Naive thymus-derived CD8-positive, alpha-beta T cell (primary cell): Measurements from ENCODE around the gene HAO2. TPM values are rescaled to one million over a fixed set of nuclear protein-coding genes. Genes with fewer than 3 reads are reported as not detected.

Experiments
- ATAC-seq, 2 donors: fragments of 150-1000 bp; cut with Tn5 transposase in 1 of 2; sonication (Bioruptor Pico), chemical (Tn5 transposase) in 1 of 2; 1 replicate in 1 of 2; 2 replicates in 1 of 2; pipeline ENCODE4 v1.10.0; 2021; ENCODE audit warnings: mild to moderate bottlenecking in 2 of 2, moderate library complexity in 2 of 2
- POLR2A ChIA-PET: fragments of 350-600 bp; sonication (Branson Sonifier 250); formaldehyde crosslinking; loops from one replicate; lab custom pipeline; 2021; ENCODE audit warnings: antibody characterized with exemption; lab: Charles Lee
- DNase-seq, 10 donors: peaks; one replicate each; pipeline versions ENCODE4 v3.0.0 to v3.0.0-alpha.2; 2020 to 2022
- H3K27ac Mint-ChIP-seq, 10 donors: one replicate each; pipeline ENCODE4 v1.8.0; 2020 to 2022; ENCODE audit warnings: mild to moderate bottlenecking in 10 of 10, mixed read lengths in 10 of 10, moderate library complexity in 4 of 10, inconsistent platforms in 1 of 10
- H3K27me3 Mint-ChIP-seq, 5 donors: one replicate each; pipeline ENCODE4 v1.8.0; 2021 to 2022; ENCODE audit warnings: mixed read lengths in 5 of 5
- H3K36me3 Mint-ChIP-seq, 3 donors: one replicate each; pipeline ENCODE4 v1.8.0; 2020 to 2022; ENCODE audit warnings: mixed read lengths in 3 of 3, mild to moderate bottlenecking in 2 of 3, inconsistent platforms in 1 of 3
- H3K4me1 Mint-ChIP-seq, 4 donors: one replicate each; pipeline ENCODE4 v1.8.0; 2021 to 2022; ENCODE audit warnings: mixed read lengths in 4 of 4
- H3K4me3 Mint-ChIP-seq, 10 donors: one replicate each; pipeline ENCODE4 v1.8.0; 2020 to 2022; ENCODE audit warnings: mild to moderate bottlenecking in 10 of 10, mixed read lengths in 10 of 10, moderate library complexity in 6 of 10, inconsistent platforms in 1 of 10
- H3K9me3 Mint-ChIP-seq, 9 donors: one replicate each; pipeline ENCODE4 v1.8.0; 2020 to 2022; ENCODE audit warnings: mixed read lengths in 9 of 9, mild to moderate bottlenecking in 3 of 9, inconsistent platforms in 1 of 9, moderate library complexity in 1 of 9
- polyA plus RNA-seq, 3 donors: library from polyadenylated mRNA; unstranded; fragments of 300-500 nt; fragmentation: Illumina TruSeq; gene quantifications; one replicate each; pipeline ENCODE4 v1.2.3, GENCODE V29; 2021
- total RNA-seq, 8 experiments: library from RNA in 2 of 8; stranded (reverse) in 2 of 8; gene quantifications; one replicate each; pipeline ENCODE4 v1.2.3 and lab custom pipeline; 2021 to 2026

Gene HAO2
- total and polyA plus RNA-seq, 5 experiments from 2014 or later, result not detected

GRCh38 chr1:119391749-119392148 lies 23.2 kb downstream of the HAO2 start:
- ATAC-seq, result no peak
- no peaks in the 10 kb centered on the region for H3K36me3 Mint-ChIP-seq
- no peak overlapping the region for H3K4me3 Mint-ChIP-seq
- no peaks in the 10 kb centered on the region for H3K9me3 Mint-ChIP-seq
- DNase-seq, result no peak
- peaks cover 9 to 32% (median 18%) of the 10 kb centered on the region in 5 donors for H3K27me3 Mint-ChIP-seq
- POLR2A ChIA-PET, result no interaction called here
- H3K27ac Mint-ChIP-seq, result no peak overlapping the region
- H3K4me1 Mint-ChIP-seq, result no peaks in the 10 kb centered on the region

GRCh38 chr1:119394085-119394484 lies 25.5 kb downstream of the HAO2 start:
- POLR2A ChIA-PET, result no interaction called here
- Mint-ChIP-seq H3K4me1 (no peaks in the 10 kb centered on the region), H3K36me3 (no peaks in the 10 kb centered on the region), H3K27ac (no peak overlapping the region), H3K4me3 (no peak overlapping the region), H3K27me3 (peaks cover 9 to 31% (median 18%) of the 10 kb centered on the region in 5 donors), H3K9me3 (peaks cover 0 to 13% (median 0%) of the 10 kb centered on the region in 9 donors)
- DNase-seq (no peak), ATAC-seq (no peak)

- Mint-ChIP-seq H3K27ac (no peak overlapping the region), H3K9me3 (peaks cover 0 to 13% (median 0%) of the 10 kb centered on the region in 9 donors), H3K27me3 (peaks cover 6 to 19% (median 12%) of the 10 kb centered on the region in 5 donors), H3K4me3 (no peak overlapping the region), H3K4me1 (no peaks in the 10 kb centered on the region), H3K36me3 (no peaks in the 10 kb centered on the region)
- POLR2A ChIA-PET, result no interaction called here
- DNase-seq (no peak), ATAC-seq (no peak)
Measured at GRCh38 chr1:119396982-119397381, 28.4 kb downstream of the HAO2 start.

GRCh38 chr1:119397986-119398385 lies 29.4 kb downstream of the HAO2 start:
- peaks cover 0 to 13% (median 3%) of the 10 kb centered on the region in 9 donors for H3K9me3 Mint-ChIP-seq
- peaks cover 7 to 26% (median 17%) of the 10 kb centered on the region in 5 donors for H3K27me3 Mint-ChIP-seq
- H3K4me3 Mint-ChIP-seq, result no peak overlapping the region
- POLR2A ChIA-PET, result no interaction called here
- peak overlapping the region in 1 of 10 donors; percentile 7 for H3K27ac Mint-ChIP-seq
- no peaks in the 10 kb centered on the region for H3K36me3 Mint-ChIP-seq
- DNase-seq (no peak), ATAC-seq (no peak)
- no peaks in the 10 kb centered on the region for H3K4me1 Mint-ChIP-seq

- H3K27ac Mint-ChIP-seq, result no peak overlapping the region
- POLR2A ChIA-PET, result no interaction called here
- no peak for DNase-seq
- no peak overlapping the region for H3K4me3 Mint-ChIP-seq
- H3K36me3 Mint-ChIP-seq, result peaks cover 0 to 20% (median 0%) of the 10 kb centered on the region in 3 donors
- H3K9me3 Mint-ChIP-seq, result peaks cover 10 to 51% (median 25%) of the 10 kb centered on the region in 9 donors
- peaks cover 4 to 51% (median 14%) of the 10 kb centered on the region in 5 donors for H3K27me3 Mint-ChIP-seq
- H3K4me1 Mint-ChIP-seq, result no peaks in the 10 kb centered on the region
- ATAC-seq, result no peak
Measured at GRCh38 chr1:119404736-119405135, 36.2 kb downstream of the HAO2 start.

GRCh38 chr1:119409731-119410130 lies 41.1 kb downstream of the HAO2 start:
- POLR2A ChIA-PET, result no interaction called here
- Mint-ChIP-seq H3K4me3 (no peak overlapping the region), H3K27ac (no peak overlapping the region), H3K27me3 (peaks cover 0 to 34% (median 7%) of the 10 kb centered on the region in 5 donors), H3K9me3 (peaks cover 7 to 30% (median 15%) of the 10 kb centered on the region in 9 donors), H3K4me1 (no peaks in the 10 kb centered on the region), H3K36me3 (peaks cover 0 to 6% (median 0%) of the 10 kb centered on the region in 3 donors)
- DNase-seq (no peak), ATAC-seq (no peak)

DNA sequence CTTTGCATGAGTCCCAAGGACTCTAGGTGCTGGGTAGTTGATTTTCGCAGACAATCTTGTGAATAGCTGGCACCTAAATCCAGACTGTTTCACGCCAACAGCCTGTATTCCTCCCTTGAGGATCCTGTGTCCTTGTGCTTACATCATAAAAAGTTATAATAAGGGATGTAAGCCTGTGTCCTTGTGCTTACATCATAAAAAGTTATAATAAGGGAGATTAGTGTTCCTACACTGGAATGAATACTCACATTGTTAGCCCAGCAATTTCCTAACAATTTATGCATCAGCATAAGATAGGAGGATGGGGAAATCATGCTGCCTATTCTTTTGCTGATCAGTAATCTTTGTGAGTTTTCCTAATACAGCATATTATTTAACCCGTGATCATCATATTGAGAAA lies 42.4 kb downstream of the HAO2 start:
- DNase-seq, result no peak
- Mint-ChIP-seq H3K9me3 (peaks cover 7 to 20% (median 15%) of the 10 kb centered on the region in 9 donors), H3K4me3 (no peak overlapping the region), H3K36me3 (peaks cover 0 to 4% (median 0%) of the 10 kb centered on the region in 3 donors), H3K27me3 (peaks cover 3 to 28% (median 7%) of the 10 kb centered on the region in 5 donors), H3K27ac (no peak overlapping the region), H3K4me1 (no peaks in the 10 kb centered on the region)
- no peak for ATAC-seq
- POLR2A ChIA-PET, result no interaction called here

DNA sequence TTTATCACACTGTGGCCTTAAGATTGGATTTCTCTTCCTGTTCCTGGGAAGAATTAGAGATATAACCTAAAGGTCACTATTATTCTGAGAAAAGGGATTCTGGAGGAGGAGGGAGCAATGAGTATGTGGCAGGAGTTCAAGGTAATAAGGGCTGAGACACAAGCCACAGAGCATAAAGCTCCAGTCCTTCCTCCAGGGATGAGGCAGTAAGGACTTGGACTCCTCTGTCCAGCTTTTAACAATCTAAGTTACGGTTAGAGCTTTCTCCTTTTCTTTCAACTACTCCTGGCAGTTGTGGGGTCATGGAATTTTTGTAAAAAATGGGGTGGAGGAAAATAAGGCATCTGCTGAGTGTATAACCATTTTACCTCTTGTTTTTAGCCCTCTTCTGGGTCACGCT lies 46.4 kb downstream of the HAO2 start, which contains the start of gene HSD3B2:
Gene HSD3B2, plus strand, starts transcription at position 201 of the 400 bp plus-strand sequence. CDS start 270 bp downstream, outside the sequence.
- POLR2A ChIA-PET, result no interaction called here
- Mint-ChIP-seq H3K9me3 (peaks cover 0 to 4% (median 0%) of the 10 kb centered on the region in 9 donors), H3K27me3 (peaks cover 3 to 16% (median 4%) of the 10 kb centered on the region in 5 donors), H3K4me1 (no peaks in the 10 kb centered on the region), H3K4me3 (no peak within 1 kb of the TSS), H3K36me3 (no peaks in the 10 kb centered on the region), H3K27ac (no peak within 1 kb of the TSS)
- DNase-seq (no peak), ATAC-seq (no peak)

GRCh38 chr1:119416006-119416640 lies 47.5 kb downstream of the HAO2 start:
- H3K9me3 Mint-ChIP-seq, result no peaks in the 10 kb centered on the region

DNA sequence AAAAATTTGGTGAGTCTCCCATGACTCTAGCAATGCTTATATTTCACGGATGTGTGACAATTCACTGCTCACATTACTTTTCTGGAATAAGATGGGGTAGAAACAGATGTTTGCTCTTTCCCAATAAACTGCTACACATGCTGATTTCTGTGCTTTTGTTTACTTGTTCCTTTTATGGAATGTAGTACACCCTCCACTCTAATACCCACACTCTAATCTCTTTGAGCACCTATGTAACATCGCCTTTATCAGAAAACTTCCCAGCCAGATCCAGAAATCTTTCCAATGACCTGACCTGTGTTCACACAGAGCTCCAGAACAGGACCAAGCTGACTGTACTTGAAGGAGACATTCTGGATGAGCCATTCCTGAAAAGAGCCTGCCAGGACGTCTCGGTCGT lies 50.5 kb downstream of the HAO2 start:
- H3K4me1 Mint-ChIP-seq, result no peaks in the 10 kb centered on the region
- DNase-seq (no peak), ATAC-seq (no peak)
- POLR2A ChIA-PET, result no interaction called here
- no peaks in the 10 kb centered on the region for H3K36me3 Mint-ChIP-seq
- peaks cover 2 to 13% (median 4%) of the 10 kb centered on the region in 5 donors for H3K27me3 Mint-ChIP-seq
- H3K9me3 Mint-ChIP-seq, result no peaks in the 10 kb centered on the region
- H3K4me3 Mint-ChIP-seq, result no peak overlapping the region
- H3K27ac Mint-ChIP-seq, result no peak overlapping the region

More at GRCh38 chr1:119416006-119416640, 47.5 kb downstream of the HAO2 start:
- H3K27ac Mint-ChIP-seq, result no peak overlapping the region
- ATAC-seq (no peak), DNase-seq (no peak)
- POLR2A ChIA-PET, result no interaction called here
- H3K36me3 Mint-ChIP-seq, result no peaks in the 10 kb centered on the region
- no peaks in the 10 kb centered on the region for H3K4me1 Mint-ChIP-seq
- H3K27me3 Mint-ChIP-seq, result peaks cover 3 to 13% (median 4%) of the 10 kb centered on the region in 5 donors
- no peak overlapping the region for H3K4me3 Mint-ChIP-seq

GRCh38 chr1:119420638-119421037 lies 52.1 kb downstream of the HAO2 start:
- POLR2A ChIA-PET, result no interaction called here
- peaks cover 0 to 9% (median 4%) of the 10 kb centered on the region in 5 donors for H3K27me3 Mint-ChIP-seq
- DNase-seq, result no peak
- no peaks in the 10 kb centered on the region for H3K4me1 Mint-ChIP-seq
- H3K4me3 Mint-ChIP-seq, result no peak overlapping the region
- ATAC-seq, result no peak
- H3K27ac Mint-ChIP-seq, result no peak overlapping the region
- H3K9me3 Mint-ChIP-seq, result no peaks in the 10 kb centered on the region
- H3K36me3 Mint-ChIP-seq, result no peaks in the 10 kb centered on the region

DNA sequence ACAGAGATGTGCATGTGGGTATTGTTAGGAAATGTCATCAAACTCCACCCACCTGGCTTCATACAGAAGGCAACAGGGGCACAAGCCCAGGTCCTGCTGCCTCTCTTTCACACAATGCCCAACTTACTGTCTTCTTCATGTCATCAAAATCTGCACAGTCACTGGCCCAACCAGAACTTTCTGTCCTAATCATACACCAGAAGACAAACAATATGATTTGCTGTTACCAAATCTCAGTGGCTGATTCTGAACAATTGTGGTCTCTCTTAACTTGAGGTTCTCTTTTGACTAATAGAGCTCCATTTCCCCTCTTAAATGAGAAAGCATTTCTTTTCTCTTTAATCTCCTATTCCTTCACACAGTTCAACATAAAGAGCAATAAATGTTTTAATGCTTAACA lies 54.0 kb downstream of the HAO2 start:
- Mint-ChIP-seq H3K4me1 (no peaks in the 10 kb centered on the region), H3K9me3 (no peaks in the 10 kb centered on the region), H3K4me3 (no peak overlapping the region), H3K36me3 (no peaks in the 10 kb centered on the region), H3K27ac (no peak overlapping the region), H3K27me3 (peaks cover 0 to 7% (median 0%) of the 10 kb centered on the region in 5 donors)
- DNase-seq (no peak), ATAC-seq (no peak)
- POLR2A ChIA-PET, result no interaction called here

- DNase-seq (no peak), ATAC-seq (no peak)
- Mint-ChIP-seq H3K36me3 (no peaks in the 10 kb centered on the region), H3K9me3 (no peaks in the 10 kb centered on the region), H3K4me3 (no peak overlapping the region), H3K27me3 (peaks cover 7 to 46% (median 25%) of the 10 kb centered on the region in 5 donors), H3K4me1 (no peaks in the 10 kb centered on the region), H3K27ac (no peak overlapping the region)
- POLR2A ChIA-PET, result no interaction called here
Measured at GRCh38 chr1:119428991-119429390, 60.4 kb downstream of the HAO2 start.
